RKO (cell line): ENCODE results near the gene SDK1.

Experiments used
- DNase-seq: peaks from one replicate; pipeline ENCODE4 v3.0.0-alpha.2; 2016; ENCODE audit warnings: low spot score

SDK1 gene

DNA sequence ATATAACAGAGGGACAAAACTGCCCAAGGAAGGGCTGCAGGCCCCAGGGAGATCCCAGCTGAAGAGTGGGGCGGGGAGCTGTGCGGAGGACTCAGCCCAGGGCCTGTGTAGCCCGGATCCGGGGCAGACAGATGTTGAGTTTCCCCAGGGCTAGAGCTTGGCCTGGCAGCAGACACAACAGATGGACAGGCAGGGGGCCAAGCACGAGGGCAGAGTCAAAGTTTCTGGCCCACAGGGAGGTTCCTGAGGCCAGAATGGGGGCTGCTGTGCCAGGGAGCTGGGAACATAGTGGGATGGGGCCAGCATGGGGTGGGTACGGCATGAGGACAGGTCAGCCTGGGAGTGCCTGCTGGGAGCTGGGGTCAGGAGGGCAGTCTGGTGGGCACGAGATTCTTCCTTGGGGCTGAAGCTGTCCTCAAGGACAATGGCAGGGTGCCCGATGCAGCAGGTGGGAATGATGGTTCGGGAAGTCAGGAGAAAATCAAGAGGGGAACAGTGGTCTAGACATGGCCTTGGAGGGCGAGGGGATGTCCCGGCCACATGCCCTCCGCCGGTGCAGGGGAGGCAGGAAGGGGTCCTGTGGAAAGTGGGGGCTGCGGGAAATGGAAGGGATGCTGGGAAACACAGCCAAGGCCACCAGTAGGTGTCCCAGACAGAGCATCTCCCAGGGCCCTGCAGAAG, 862.0 kb downstream of the SDK1 start:
- DNase-seq: no peak

DNA sequence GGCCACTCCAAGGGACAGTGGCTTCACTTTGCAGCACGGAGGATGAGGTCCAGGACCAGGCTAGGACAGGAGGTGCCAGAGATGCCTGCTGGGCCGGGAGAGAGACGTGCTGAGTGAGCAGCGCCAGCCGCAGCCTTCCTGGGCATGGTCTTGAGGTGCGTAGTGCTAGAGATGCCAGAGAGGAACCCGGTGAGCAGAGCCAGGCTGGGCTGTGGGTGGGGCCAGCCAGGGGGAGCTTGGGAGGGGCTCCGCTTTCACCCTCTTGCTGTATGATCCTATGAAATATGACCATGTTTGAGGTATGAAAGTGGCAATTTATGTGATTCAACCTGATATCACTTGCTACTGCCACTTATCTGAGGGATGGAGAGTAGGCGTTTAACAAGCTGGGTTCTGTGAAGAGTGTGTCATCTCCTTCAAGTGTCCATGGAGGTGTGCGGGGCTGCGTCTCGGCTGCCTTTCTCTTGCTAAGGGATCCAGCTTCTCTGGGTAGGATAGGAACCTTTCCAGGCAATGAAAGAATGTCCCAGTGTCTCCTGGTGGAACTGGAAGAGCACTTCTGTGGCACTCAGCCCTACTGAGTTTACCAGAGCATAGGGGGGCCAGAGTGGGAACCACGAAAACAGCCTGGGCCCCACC, 862.6 kb downstream of the SDK1 start:
- no peak for DNase-seq

DNA sequence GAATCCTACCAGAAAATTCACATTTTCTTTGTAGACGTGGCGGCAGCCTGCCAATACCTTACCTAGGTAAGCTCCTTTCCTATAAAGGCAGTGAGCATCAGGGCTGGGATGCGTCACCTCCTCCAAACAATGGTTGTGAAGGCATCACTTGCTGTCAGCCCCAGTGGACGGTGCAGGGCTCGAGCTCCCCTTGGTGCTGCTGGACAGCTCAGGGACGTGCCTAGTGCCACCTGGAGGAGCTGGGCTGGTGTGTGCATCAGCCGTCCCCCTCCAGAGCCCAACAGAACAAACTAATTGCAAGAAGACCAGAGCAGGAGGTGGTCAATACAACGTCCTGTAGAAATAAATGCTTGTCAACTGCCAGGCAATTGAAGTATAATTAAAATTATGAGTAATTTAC, 863.5 kb downstream of the SDK1 start:
- no peak for DNase-seq

DNA sequence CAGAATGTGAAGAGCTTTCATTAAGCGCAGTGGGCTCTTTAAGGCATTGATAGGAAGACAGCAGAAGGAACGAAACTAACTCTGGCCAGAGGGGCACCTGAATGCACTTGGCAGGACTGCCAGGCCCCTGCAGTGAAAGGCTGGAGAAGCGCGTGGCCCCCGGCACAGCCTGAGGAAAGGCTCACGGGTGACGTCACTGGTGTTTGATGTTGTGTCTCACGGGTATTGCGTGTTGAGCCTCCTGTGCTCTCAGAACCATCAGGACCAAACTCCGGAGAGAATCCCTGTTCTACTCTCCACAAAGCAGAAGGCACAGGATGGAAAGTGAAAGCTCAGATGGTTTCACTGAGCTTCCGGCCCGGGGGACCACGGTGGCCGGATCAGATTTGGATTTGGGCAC, 865.3 kb downstream of the SDK1 start:
- DNase-seq: no peak

DNA sequence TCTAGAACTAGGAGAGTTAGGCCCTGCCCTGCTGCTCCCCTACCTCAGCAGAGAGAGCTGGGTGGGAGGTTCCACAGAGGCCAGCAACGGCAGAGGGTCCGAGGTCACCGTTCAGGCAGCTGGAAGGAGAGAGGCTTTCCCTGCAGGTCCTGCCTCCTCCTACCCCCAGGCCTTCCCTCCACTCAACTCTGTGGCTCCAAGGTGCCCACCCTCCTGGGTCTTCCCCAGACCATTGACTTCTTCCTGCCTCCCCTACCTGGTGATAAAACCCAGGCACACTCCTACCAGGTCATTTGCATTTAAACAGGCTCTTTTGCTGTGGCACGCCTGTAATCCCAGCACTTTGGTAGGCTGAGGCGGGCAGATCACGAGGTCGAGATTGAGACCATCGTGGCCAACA, 865.8 kb downstream of the SDK1 start:
- no peak for DNase-seq

DNA sequence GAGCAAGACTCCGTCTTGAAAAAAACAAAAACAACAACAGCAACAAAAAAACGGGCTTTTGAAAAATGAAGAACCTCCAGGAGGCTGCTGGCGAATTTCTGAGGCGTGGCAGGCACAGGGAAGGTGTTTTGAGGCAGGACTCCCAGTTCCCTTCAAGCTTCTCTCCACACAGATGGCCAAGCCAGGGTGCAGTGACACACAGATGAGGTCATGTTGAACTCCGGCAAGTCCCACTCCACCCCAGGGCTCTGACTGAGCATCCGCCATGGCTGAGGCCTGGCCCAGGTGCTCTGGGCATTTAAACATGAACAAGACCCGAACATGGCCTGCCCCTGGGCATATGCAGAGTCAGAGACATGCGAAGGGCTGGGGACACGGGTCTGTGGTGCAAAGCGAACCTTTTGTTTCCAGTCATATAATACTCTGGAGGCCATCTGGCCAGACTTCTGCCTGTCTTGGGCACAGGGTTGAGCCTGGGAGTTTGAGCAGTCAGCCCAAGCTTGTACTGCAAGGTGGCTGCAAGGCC, 866.4 kb downstream of the SDK1 start:
- DNase-seq: no peak

DNA sequence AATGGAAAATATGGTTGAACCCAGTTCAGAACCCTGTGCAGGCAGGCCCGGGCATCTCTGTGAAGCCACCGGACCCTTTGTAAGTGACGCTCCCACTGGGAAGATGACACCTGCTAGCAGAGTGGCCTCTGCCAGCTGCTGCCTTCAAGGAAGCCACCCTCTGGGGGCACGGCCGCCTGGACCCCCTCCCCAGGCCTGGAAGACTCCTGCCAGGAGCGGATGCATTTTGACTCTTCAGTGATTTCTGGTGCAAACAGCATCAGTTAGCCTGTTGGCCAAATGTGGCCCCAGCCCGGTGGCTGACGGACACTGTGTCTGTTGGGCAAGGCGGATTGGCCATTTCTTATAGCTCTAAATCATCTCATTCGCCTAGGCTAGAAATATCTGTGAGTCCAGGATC, 867.0 kb downstream of the SDK1 start:
- DNase-seq: no peak

DNA sequence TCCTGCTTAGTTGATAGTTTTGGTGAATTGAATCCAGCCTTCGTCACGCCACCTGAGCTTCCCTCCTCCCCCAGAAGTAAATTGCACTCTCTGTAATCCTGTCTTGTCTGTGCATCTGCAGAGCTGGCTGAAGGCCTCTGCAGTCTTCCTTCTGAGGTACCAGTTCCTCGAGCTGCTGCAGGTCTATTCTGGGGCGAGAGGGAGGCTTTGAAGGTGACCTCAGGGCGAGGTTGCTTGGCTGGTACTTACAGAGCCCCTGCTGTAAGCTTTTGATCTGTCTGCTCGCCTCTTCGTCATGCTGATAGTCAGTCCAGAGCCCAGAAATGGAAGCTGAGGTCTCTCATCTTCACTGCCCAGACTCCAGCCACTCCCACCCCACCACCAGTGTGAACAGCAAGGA, 867.5 kb downstream of the SDK1 start:
- DNase-seq: no peak

DNA sequence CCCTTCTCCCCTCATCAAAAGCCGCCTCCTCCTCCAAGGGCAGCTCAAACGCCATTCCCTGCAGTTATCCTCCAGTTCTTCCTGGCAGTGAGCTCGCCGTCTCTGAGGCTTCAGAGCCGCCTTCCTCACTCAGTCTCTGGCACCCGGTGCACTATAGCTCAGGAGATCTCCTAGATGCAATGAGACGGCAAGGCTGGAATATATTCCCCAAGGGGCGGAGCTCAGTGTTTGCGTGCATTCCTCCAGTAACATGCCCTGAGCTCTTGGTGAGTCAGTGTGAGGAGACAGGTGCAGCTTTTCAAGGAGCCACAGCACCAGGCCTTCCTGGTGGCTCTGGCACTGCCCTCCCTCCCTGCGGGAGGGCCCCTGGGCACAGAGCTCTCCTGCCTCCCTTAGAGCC, 868.4 kb downstream of the SDK1 start:
- DNase-seq: no peak

DNA sequence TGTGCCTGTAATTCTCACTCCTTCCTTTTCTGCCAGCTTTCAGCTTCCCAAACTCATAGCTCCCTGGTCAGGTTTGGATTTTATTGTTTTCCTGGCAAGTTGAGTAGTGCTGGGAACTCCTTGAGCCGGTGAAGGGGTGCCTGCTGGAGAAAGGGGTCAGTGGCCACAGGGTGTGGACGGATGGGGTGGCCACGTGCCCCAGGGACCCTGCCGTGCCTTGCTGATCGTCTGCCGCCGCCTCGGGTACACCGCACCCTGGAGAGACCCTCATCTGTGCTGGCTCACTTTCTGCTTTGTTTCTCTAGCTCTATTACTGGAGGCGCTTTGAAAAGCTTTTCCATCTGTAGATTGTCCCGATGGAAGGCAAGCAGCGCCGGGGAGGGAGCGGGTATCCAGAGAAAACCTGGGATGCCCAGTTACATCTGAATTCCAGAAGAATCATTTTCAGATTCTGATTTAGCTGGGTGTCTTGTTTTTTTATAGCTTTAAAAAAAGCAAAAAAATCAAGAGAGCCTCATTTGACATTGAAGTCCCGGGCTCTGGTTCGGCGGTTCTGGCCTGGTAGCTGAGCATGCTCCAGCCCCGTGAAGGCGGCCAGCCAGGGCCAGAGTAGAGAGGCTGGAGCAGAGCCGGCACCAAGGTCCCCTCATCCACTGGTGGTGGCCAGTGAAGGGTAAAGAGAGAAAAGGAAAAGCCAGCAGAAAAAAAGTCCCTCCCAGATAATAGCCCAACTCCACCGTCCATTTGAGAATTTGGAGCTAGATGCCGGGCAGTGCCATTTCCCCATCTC, 870.1 kb downstream of the SDK1 start:
- DNase-seq: no peak

DNA sequence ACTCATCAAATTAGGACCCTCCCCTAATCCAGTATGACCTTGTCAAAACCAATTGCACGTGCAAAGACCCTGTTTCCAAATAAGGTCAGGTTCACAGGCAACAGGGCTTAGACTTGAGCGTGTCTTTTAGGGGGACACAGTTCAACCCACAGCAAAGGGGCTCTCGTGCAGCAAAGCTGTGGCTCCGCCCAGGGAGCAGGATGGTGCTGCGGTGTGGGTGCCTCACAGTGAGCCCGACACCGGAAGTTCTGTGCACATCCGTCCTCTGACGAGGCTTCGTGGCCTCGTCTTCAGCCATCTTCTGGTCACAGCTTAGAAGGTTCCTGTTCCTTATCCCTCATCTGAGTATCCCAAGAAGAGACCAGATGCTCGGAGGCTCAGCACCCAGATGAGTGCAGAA, 871.8 kb downstream of the SDK1 start:
- DNase-seq: no peak

DNA sequence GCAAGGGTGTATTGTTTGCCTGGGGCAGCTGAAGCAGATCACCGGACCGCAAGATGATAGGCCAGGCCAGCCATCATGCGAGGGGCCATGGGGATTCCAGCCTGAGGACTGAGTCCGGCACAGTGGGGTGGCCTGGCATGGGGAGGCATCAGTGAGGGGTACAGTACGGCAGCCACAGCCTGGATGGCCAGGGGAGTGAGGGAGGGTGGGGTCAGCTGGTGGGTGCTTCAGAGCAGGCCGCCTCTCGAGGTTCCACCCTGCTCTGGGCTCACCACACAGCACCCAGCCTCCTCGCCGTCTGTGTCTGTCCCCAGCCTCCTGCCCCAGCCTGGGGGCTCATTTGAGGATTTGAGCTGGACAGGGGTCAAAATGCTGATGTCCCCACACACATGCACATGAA, 872.6 kb downstream of the SDK1 start:
- DNase-seq: no peak

DNA sequence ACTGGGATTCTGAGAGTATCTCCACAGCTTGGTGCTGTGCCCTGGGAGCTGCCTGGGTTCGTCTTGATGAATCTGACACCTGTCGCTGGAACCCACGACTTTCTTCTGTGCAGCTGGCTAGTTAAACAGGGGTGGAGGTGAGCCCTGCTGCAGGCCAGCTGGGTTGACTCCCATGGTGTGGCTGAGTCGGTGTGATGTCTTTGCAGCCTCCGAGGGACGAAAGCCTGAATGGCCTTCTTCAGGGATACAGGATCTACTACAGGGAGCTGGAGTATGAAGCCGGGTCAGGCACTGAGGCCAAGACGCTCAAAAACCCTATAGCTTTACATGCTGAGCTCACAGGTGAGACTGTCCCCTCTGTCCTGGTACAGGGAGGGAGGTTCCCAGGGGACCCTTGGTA, 873.0 kb downstream of the SDK1 start:
- no peak for DNase-seq

DNA sequence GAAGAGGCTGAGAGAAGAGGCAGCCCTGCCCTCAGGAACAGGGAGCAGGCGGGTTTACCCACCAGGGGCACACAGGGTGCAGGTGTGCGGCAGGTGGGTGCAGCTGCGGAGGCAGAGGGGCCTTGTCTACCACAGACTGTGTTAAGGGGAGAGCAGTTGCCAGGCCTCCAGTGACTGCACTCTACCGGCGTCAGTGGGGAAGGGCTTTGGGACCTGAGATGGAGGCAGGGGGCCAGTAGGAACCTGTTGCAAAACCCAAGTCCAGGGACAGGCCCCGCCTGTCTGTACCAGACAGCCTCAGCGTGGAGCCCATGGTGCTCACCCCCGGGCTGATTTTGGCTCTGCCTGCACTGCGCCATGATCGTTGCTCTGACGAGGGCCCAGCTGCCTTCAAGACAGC, 873.4 kb downstream of the SDK1 start:
- DNase-seq: no peak

DNA sequence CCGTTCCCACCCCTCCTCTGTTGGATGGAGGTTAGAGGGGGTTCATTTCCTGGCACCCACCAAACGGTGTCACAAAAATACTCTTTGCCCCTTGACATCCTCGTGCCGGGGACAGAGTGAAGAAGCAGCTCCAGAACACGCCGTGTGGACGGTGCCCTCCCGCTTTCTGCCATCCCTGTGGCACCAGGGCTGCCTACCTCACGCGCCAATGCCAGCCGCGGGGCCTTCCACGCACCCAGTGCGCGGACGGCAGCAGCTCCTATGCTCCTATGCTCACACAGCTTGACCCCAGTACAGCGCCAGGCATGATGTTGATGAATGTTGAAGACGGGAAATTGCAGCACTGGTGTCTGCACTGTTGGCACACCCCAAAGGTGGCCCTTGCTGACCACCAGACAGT, 873.8 kb downstream of the SDK1 start:
- no peak for DNase-seq

DNA sequence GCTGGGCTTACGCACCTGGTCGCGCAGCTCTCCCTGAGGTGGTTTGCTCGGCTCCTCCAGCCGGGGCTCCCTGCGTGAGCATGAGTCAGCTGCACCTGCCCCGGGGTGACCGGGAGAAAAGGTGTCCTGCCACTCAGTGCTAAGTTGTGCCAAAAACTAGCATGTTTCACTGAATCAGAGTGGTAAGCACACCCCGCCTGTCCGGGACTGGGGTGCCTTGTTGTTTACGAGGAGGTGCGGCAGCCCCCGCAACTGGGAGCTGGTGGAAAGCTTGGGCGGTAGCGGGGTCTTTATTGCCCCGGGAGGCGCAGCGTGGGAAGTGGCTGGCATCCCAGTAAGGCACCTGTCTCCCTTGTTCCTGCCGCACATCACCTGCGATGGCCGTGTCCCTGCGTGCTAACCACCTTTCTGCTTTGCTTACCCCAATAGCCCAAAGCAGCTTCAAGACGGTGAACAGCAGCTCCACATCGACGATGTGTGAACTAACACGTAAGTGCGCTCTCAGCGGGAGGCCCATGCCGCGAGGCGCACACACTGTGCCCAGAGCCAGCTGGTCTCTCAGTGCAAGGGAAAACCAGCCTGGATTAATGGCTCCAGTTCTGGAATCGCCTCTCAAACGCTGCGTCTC, 874.4 kb downstream of the SDK1 start:
- DNase-seq: no peak

DNA sequence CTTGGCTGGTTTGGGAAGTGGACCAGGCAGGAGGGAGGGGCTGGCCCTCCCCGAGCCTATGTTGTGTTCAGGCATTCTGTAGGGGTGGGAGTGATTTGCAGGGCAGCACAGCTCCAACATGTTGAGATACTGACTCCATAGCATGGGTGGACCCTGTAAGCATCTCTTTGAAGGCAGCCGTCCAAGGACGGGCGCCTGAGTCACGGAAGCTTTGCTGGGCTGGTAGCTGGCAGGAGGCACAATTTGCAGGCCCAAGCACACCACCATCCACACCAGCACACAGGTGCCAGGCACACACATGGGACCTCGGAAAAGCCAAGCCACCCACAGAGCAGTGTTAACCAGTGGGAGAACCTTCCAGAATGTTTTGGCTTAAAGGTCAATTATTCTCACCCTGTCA, 875.9 kb downstream of the SDK1 start:
- DNase-seq: no peak

DNA sequence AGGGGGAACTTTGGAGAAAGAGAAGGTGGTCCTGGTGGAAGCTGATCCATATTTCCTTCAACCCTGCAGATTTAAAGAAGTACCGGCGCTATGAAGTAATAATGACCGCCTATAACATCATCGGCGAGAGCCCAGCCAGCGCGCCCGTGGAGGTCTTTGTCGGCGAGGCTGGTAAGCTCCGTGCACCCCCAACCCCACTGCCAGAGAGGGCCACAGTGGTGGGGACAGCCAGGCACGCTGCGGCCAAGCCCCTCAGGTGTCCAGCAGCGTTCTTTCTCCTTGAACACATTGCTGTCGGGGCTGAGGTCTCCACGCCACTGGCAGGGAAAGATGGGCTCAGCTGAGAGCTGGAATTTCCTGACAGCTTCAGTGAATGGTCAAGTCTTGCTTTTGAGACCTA, 877.4 kb downstream of the SDK1 start:
- DNase-seq: no peak

DNA sequence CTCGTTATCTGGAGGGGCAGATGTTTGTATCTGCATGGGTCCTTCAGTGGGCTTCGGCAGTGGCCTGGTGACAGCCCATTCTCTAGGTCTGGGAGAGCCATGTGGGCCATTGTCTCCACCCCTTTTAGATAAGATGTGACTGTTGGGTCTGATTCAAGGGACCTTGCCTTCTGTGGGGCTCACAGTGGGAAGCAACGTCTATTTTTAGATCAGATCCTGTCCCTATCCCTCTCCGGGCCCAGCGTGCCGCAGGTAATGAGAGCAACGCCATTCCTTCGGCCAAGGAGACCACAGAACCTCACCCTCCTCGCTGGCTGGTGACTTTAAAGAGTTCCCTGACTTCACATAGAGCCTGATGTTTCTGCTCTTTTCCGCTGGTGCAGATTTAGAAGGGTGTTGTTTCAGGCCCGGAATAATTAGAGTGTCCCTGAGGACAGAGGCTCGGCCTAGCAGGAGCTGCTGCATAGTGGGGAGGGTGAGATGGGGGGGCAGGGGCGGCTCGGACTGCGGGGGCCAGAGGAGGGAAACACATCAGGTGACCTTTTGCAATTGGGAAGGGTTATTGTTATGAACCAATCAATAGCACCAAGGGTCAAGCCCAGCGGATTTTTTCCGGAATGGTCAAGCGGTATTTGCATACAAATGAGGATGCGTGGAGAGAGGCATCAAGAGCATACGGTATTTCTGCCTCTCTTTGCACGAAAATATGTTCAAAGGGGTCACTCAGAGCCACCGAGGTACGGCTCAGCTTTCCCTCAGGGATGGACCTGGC, 878.0 kb downstream of the SDK1 start:
- DNase-seq: no peak

DNA sequence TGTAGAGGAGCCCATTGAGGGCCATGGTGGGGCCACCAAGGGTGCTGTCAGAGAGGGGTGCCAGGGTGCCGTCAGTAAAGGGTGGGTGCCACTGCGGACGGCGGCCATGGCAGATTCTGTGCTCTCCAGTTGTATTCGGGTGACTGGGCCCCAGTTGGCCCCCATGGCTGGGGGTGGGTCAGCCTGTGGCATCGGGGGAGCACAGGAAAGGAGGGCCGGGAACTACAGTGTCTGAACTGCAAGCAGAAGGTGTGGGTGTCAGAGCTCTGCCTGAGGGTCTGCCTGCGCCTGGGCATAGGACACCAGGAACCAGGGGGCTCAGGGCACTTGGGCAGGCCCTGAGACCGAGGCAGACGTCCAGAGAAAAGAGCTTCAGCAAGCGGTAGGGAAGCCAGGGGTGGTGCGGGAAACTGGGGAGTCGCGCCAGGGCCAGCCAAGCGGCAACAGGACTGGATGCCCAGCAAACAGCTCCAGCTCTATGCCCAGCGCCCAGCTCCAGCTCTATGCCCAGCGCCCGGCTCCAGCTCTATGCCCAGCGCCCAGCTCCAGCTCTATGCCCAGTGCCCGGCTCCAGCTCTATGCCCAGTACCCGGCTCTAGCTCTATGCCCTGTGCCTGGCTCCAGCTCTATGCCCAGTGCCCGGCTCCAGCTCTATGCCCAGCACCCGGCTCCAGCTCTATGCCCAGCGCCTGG, 878.8 kb downstream of the SDK1 start:
- DNase-seq: no peak

DNA sequence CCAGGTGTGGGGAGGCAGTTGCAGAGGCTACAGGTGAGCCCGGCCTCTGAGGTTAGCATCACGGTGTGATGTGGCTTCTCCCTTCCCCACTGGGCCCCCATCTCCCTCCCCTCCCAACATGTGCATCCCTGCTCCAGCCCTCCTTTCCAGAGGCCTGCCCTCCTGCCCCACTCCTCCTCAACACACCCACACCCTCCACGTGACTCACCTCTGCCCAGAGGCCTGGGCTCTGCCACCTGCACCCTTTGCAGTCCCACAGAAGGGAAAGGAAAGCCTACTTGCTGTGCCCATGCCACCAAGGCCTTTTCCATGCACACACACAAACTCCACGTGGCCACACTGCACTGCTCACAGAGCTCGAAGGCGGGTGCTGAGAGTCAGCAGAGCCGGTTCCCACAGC, 880.4 kb downstream of the SDK1 start:
- DNase-seq: no peak
